NCI-H82 treated with DMSO at 0.1 percent for 48 hours (cell line): ENCODE measurements around the gene FBH1.
"Not testable (repeated sequence)": the region's sequence is repeated elsewhere in the genome, so short reads cannot be mapped to it uniquely, and the experiment has no call there.

Experiments
- DNase-seq: peaks from one replicate; lab custom pipeline; 2025; ENCODE audit not compliant: unreplicated experiment; lab: John Stamatoyannopoulos, UW

The FBH1 gene

GRCh38 chr10:5938291-5938690 lies 48.2 kb downstream of the FBH1 start:
- DNase-seq: no peak

- no peak for DNase-seq
Observed at GRCh38 chr10:5940807-5941218, 50.8 kb downstream of the FBH1 start.

- no peak for DNase-seq
Observed at GRCh38 chr10:5941579-5941978, 51.5 kb downstream of the FBH1 start.

- no peak for DNase-seq
Observed at GRCh38 chr10:5942001-5942400, 52.0 kb downstream of the FBH1 start.

- DNase-seq: no peak
Observed at GRCh38 chr10:5942474-5942873, 52.4 kb downstream of the FBH1 start.

- no peak for DNase-seq
Observed at GRCh38 chr10:5943536-5943935, 53.5 kb downstream of the FBH1 start.

GRCh38 chr10:5944389-5945189 lies 54.5 kb downstream of the FBH1 start:
- DNase-seq: no peak

- DNase-seq: no peak
Observed at GRCh38 chr10:5945190-5945509, 55.1 kb downstream of the FBH1 start.

GRCh38 chr10:5945561-5946418 lies 55.7 kb downstream of the FBH1 start:
- DNase-seq: no peak

GRCh38 chr10:5946419-5946775 lies 56.4 kb downstream of the FBH1 start:
- DNase-seq: not testable (repeated sequence)

- no peak for DNase-seq
Observed at GRCh38 chr10:5946786-5947185, 56.7 kb downstream of the FBH1 start.

- DNase-seq: no peak
Observed at GRCh38 chr10:5947471-5948207, 57.6 kb downstream of the FBH1 start.

- DNase-seq: no peak
Observed at GRCh38 chr10:5948208-5948585, 58.2 kb downstream of the FBH1 start.

- peak; percentile 2 for DNase-seq
Observed at GRCh38 chr10:5949009-5949759, 59.1 kb downstream of the FBH1 start.

- no peak for DNase-seq
Observed at GRCh38 chr10:5951167-5951711, 61.2 kb downstream of the FBH1 start.

GRCh38 chr10:5951721-5952407 lies 61.8 kb downstream of the FBH1 start:
- no peak for DNase-seq

- DNase-seq: no peak
Observed at GRCh38 chr10:5952731-5953385, 62.8 kb downstream of the FBH1 start.

GRCh38 chr10:5953676-5954075 lies 63.6 kb downstream of the FBH1 start:
- DNase-seq: no peak

GRCh38 chr10:5956146-5956936 lies 66.3 kb downstream of the FBH1 start:
- DNase-seq: no peak
